OCI-LY7 (cell line): Measurements from ENCODE around the gene MRPL49. TPM values are rescaled to one million over a fixed set of nuclear protein-coding genes. Genes with fewer than 3 reads are reported as not detected.
"Not testable (repeated sequence)": the region's sequence is repeated elsewhere in the genome, so short reads cannot be mapped to it uniquely, and the experiment has no call there.

Experiments used
- BruUV-seq: library from RNA; stranded (reverse); fragments of 400-500 nt; replicated peaks from 2 replicates; lab custom pipeline; 2021; lab: Mats Ljungman, UMichigan
- CTCF ChIA-PET: fragments of 300-600 bp; sonication (Branson Sonifier 250); formaldehyde crosslinking; loops from one replicate; lab custom pipeline; 2022; ENCODE audit warnings: antibody characterized with exemption; ENCODE audit not compliant: unreplicated experiment; lab: Charles Lee
- POLR2A ChIA-PET: fragments of 300-600 bp; sonication (Branson Sonifier 250); formaldehyde crosslinking; loops from one replicate; lab custom pipeline; 2022; ENCODE audit warnings: antibody characterized with exemption; lab: Charles Lee
- DNase-seq: peaks from one replicate; pipeline ENCODE4 v3.0.0-alpha.2; 2015; ENCODE audit warnings: low spot score
- H2AFZ ChIP-seq: fragments of 200-600 bp; sonication (generic), shearing (Covaris generic); 2 replicates; pipeline ENCODE4 v1.6.1; 2014; ENCODE audit warnings: mild to moderate bottlenecking, antibody characterized with exemption, low read length, moderate library complexity
- H3K27ac ChIP-seq: fragments of 200-600 bp; sonication (generic); 2 replicates; pipeline ENCODE4 v1.5.1; 2014; ENCODE audit warnings: mixed run types, low read depth, mild to moderate bottlenecking, moderate library complexity, low read length, inconsistent platforms; ENCODE audit not compliant: poor library complexity, severe bottlenecking
- H3K36me3 ChIP-seq: fragments of 200-600 bp; sonication (generic); 2 replicates; pipeline ENCODE4 v1.6.1; 2014; ENCODE audit warnings: mild to moderate bottlenecking, antibody characterized with exemption, low read length, moderate library complexity, mixed read lengths; ENCODE audit not compliant: insufficient read depth
- H3K4me1 ChIP-seq: fragments of 200-600 bp; sonication (generic); 2 replicates; pipeline ENCODE4 v1.5.1; 2014; ENCODE audit warnings: mild to moderate bottlenecking, low read length; ENCODE audit not compliant: insufficient read depth, poor library complexity, severe bottlenecking
- H3K4me2 ChIP-seq: fragments of 200-600 bp; sonication (generic); 2 replicates; pipeline ENCODE4 v1.6.1; 2014; ENCODE audit warnings: mild to moderate bottlenecking, low read length
- H3K4me3 ChIP-seq: fragments of 200-600 bp; sonication (generic); 2 replicates; pipeline ENCODE4 v1.5.1; 2014; ENCODE audit warnings: mild to moderate bottlenecking, low read depth, low read length; ENCODE audit not compliant: poor library complexity, severe bottlenecking
- H3K79me2 ChIP-seq: fragments of 200-600 bp; sonication (generic); 2 replicates; pipeline ENCODE4 v1.6.1; 2016; ENCODE audit warnings: low read depth, mild to moderate bottlenecking, low read length, moderate library complexity, mixed read lengths; ENCODE audit not compliant: insufficient read depth
- H3K9me2 ChIP-seq: fragments of 200-600 bp; sonication (generic); 2 replicates; pipeline ENCODE4 v1.6.1; 2016; ENCODE audit warnings: mild to moderate bottlenecking, low read length, mixed read lengths; ENCODE audit not compliant: insufficient read depth
- H3K9me3 ChIP-seq: fragments of 200-600 bp; sonication (generic); 2 replicates; pipeline ENCODE4 v1.6.1; 2014; ENCODE audit warnings: mild to moderate bottlenecking, mixed run types, low read length, mixed read lengths
- H4K20me1 ChIP-seq: fragments of 200-600 bp; sonication (generic); 2 replicates; pipeline ENCODE4 v1.6.1; 2014; ENCODE audit warnings: mild to moderate bottlenecking, antibody characterized with exemption, low read length, moderate library complexity, mixed read lengths; ENCODE audit not compliant: insufficient read depth
- EZH2phosphoT487 ChIP-seq: fragments of 200-600 bp; sonication (generic); IDR thresholded peaks from 2 replicates; pipeline ENCODE4 v1.6.1; 2018; ENCODE audit warnings: low read depth, borderline replicate concordance, mild to moderate bottlenecking, mixed run types, antibody characterized with exemption, low read length, moderate library complexity, mixed read lengths
- intact Hi-C: fragments of 100-400 bp; cut with micrococcal nuclease; formaldehyde crosslinking; loops from one replicate; pipeline ENCODE4 v1.10.0; 2022; ENCODE audit not compliant: unreplicated experiment
- microRNA-seq: library from miRNA; unstranded; fragments of <30 nt; microRNA quantifications from one replicate; pipeline ENCODE4 v1.2.0, GENCODE V29; 2022; ENCODE audit warnings: borderline replicate concordance
- small RNA-seq: library from RNA; depleted of rRNA; stranded (forward); fragments of <200 nt; gene quantifications from one replicate; pipeline ENCODE3, GENCODE V24; 2014
- total RNA-seq, 2 experiments: library from RNA; depleted of rRNA in 1 of 2; stranded (reverse); fragments of >200 nt in 1 of 2; shearing (Covaris generic) in 1 of 2; gene quantifications; 2 replicates each; pipeline ENCODE4 v1.2.3, GENCODE V29; 2014 to 2022
- TF ChIP-seq, protein P1 (sequence below): fragments of 200-600 bp; sonication (generic); conservative IDR thresholded peaks from 2 replicates; pipeline ENCODE4 v1.5.1; 2014; ENCODE audit warnings: mild to moderate bottlenecking, antibody characterized with exemption, low read length, moderate library complexity, mixed read lengths

The MRPL49 gene
- total RNA-seq, 2 experiments from 2014 or later, result 65.2 to 81.6 TPM

DNA sequence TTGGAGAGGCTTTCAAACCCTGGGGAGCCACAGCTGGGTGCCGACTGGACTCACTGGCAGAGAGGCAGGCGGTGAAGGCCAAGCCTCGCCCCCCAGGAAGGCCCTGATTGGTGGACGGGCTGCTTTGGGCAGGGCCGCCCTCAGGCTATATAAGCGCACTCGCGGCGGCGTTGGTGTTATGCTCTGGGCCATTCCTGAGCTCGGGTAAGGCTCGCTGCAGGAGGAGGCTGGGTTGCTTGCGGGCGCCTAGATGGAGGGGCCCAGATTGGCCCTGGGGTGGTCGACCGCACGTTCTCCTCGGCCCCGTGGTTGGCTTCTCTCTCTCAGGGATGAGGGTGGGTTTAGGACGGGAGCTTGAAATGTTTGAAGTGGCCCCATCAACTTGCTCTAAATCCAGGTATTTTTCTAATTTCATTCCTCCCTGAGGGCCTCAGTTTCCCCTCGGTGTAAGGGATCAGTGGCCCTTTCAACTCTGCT, 48.0 kb downstream of the MRPL49 start, which contains the start of gene SPDYC:
Gene SPDYC, plus strand, starts transcription at position 176 of the 477 bp plus-strand sequence. CDS start 1,125 bp downstream, outside the sequence.
- Histone ChIP-seq H2AFZ (peak within 1 kb of the TSS; percentile 99), H3K27ac (peak within 1 kb of the TSS; percentile 54)

DNA sequence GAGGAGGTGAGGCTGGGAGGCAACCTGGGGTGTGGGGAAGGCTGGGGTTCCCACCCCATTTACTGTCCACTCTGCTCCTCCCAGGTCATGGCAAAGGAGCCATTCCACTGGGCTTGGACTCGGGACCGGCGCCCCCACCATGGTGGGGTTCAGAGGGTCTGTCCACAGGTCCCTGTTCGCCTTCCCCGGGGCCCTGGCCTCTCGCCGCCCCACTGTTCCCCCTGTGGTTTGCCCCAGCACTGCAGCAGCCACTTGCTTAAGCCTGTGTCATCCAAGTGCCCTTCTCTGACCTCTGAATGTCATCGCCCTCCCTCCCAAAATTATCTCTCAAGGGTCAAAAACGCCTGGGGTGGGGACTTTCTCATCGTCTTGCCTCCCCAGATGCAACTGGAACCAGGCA, 50.5 kb downstream of the MRPL49 start:
- H4K20me1 ChIP-seq, result no peaks in the 10 kb centered on the region
- H3K9me2 ChIP-seq, result no peaks in the 10 kb centered on the region
- no peak overlapping the region for H3K4me3 ChIP-seq
- TF ChIP-seq, protein P1, sequence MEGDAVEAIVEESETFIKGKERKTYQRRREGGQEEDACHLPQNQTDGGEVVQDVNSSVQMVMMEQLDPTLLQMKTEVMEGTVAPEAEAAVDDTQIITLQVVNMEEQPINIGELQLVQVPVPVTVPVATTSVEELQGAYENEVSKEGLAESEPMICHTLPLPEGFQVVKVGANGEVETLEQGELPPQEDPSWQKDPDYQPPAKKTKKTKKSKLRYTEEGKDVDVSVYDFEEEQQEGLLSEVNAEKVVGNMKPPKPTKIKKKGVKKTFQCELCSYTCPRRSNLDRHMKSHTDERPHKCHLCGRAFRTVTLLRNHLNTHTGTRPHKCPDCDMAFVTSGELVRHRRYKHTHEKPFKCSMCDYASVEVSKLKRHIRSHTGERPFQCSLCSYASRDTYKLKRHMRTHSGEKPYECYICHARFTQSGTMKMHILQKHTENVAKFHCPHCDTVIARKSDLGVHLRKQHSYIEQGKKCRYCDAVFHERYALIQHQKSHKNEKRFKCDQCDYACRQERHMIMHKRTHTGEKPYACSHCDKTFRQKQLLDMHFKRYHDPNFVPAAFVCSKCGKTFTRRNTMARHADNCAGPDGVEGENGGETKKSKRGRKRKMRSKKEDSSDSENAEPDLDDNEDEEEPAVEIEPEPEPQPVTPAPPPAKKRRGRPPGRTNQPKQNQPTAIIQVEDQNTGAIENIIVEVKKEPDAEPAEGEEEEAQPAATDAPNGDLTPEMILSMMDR, result no peak
- no peak for TF ChIP-seq EZH2phosphoT487
- H3K4me1 ChIP-seq, result peaks cover 24% of the 10 kb centered on the region
- no peaks in the 10 kb centered on the region for H3K9me3 ChIP-seq
- no peak overlapping the region for H3K4me2 ChIP-seq
- H3K27ac ChIP-seq, result no peak overlapping the region
- intact Hi-C loops, result no loop called here
- no TSS peak for BruUV-seq
- CTCF ChIA-PET, result no interaction called here
- no peaks in the 10 kb centered on the region for H3K36me3 ChIP-seq
- H3K79me2 ChIP-seq, result no peaks in the 10 kb centered on the region
- POLR2A ChIA-PET, result no interaction called here
- H2AFZ ChIP-seq, result no peak overlapping the region
- DNase-seq, result no peak

More for the DNA sequence above, 48.0 kb downstream of the MRPL49 start, which contains the start of gene SPDYC:
- CTCF ChIA-PET, result no interaction called here
- TF ChIP-seq, protein P1, result no peak
- no peak for TF ChIP-seq EZH2phosphoT487
- Histone ChIP-seq H3K36me3 (no peaks in the 10 kb centered on the region), H3K4me1 (peaks cover 36% of the 10 kb centered on the region), H3K9me3 (no peaks in the 10 kb centered on the region), H4K20me1 (no peaks in the 10 kb centered on the region), H3K79me2 (no peaks in the 10 kb centered on the region), H3K4me2 (peak within 1 kb of the TSS; percentile 38), H3K9me2 (no peaks in the 10 kb centered on the region), H3K4me3 (no peak within 1 kb of the TSS)
- BruUV-seq, result no TSS peak
- no peak for DNase-seq
- intact Hi-C loops, result no loop called here
- POLR2A ChIA-PET, result interaction anchor here (0.8 to 2.2 kb wide), 3 partner anchors 26 to 36 kb away, joined by 3 to 16 read pairs (median 3); partner anchors contain the start of gene SYVN1

DNA sequence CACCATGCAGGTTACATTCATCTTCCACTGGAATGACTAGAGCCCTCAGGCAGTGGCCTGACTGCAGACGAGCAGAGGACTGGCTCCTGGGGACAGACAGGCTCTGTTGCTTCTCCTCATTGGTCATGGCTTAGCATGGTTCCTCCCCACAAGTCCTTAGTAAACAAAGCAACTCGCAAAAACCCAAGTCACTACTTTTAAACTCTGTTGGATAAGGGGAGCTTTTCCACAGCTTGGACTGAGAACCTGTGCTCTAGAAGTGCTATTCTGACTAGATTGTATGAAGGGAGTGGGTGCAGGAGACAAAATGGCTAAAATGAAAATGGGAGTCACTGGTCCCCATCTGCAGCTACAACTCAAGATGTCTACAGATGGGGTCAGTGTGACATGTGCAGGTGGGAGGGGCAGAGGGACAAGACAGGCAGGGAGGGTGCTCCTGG, 52.5 kb downstream of the MRPL49 start:
- POLR2A ChIA-PET, result interaction anchor here (0.7 kb wide), 1 partner anchor 53 kb away, joined by 5 read pairs; the partner anchor contains the start of genes FAU and MRPL49
- DNase-seq, H3K9me2 ChIP-seq, H3K4me2 ChIP-seq, CTCF ChIA-PET, H4K20me1 ChIP-seq, BruUV-seq, H3K4me1 ChIP-seq, H3K4me3 ChIP-seq, H3K79me2 ChIP-seq, H3K9me3 ChIP-seq, H2AFZ ChIP-seq, H3K36me3 ChIP-seq, H3K27ac ChIP-seq, intact Hi-C loops: not testable (repeated sequence)

Small RNAs within 50 kb of the gene (microRNA-seq; reads per million reads assigned to microRNA genes)
- 3.8 reads per million for gene MIR6751

Small RNAs within 50 kb of the gene (small RNA-seq; reads per million reads assigned to genes)
- gene HIGD1AP10 (not detected), gene PDCL2P2 (not detected), gene RNU2-23P (23.6 reads per million, percentile 97 among the genes with 10 or more reads in this experiment)

Other genes with a start within 250 kb of the MRPL49 start
- 101 and 107 TPM in 2 replicates for gene EHD1, start 243.7 kb upstream of the MRPL49 start, total RNA-seq (2014; rRNA removed; shearing (Covaris generic))
- gene EHD1, start 243.7 kb upstream of the MRPL49 start, total RNA-seq (2022), result 153 and 177 TPM in 2 replicates
- 18.1 and 29.0 TPM in 2 replicates for gene ATG2A, start 205.1 kb upstream of the MRPL49 start, total RNA-seq (2014; rRNA removed; shearing (Covaris generic))
- gene ATG2A, start 205.1 kb upstream of the MRPL49 start, total RNA-seq (2022), result 28.2 and 28.7 TPM in 2 replicates
- gene PPP2R5B, start 197.6 kb upstream of the MRPL49 start, total RNA-seq (2014; rRNA removed; shearing (Covaris generic)), result 8.6 and 8.8 TPM in 2 replicates
- 13.3 and 16.2 TPM in 2 replicates for gene PPP2R5B, start 197.6 kb upstream of the MRPL49 start, total RNA-seq (2022)
- gene GPHA2, start 186.4 kb upstream of the MRPL49 start, total RNA-seq (2014; rRNA removed; shearing (Covaris generic)), result not detected in 2 replicates
- not detected in 2 replicates for gene GPHA2, start 186.4 kb upstream of the MRPL49 start, total RNA-seq (2022)
- gene MAJIN, start 150.2 kb upstream of the MRPL49 start, total RNA-seq (2014; rRNA removed; shearing (Covaris generic)), result not detected in 2 replicates
- not detected in 2 replicates for gene MAJIN, start 150.2 kb upstream of the MRPL49 start, total RNA-seq (2022)
- 0.33 and 0.79 TPM in 2 replicates for gene BATF2, start 125.3 kb upstream of the MRPL49 start, total RNA-seq (2014; rRNA removed; shearing (Covaris generic))
- 0.61 and 0.70 TPM in 2 replicates for gene BATF2, start 125.3 kb upstream of the MRPL49 start, total RNA-seq (2022)
- 113 and 130 TPM in 2 replicates for gene ARL2, start 108.2 kb upstream of the MRPL49 start, total RNA-seq (2014; rRNA removed; shearing (Covaris generic))
- 95.9 and 102 TPM in 2 replicates for gene ARL2, start 108.2 kb upstream of the MRPL49 start, total RNA-seq (2022)
- gene SNX15, start 94.9 kb upstream of the MRPL49 start, total RNA-seq (2014; rRNA removed; shearing (Covaris generic)), result 25.9 and 31.6 TPM in 2 replicates
- gene SNX15, start 94.9 kb upstream of the MRPL49 start, total RNA-seq (2022), result 28.3 and 33.6 TPM in 2 replicates
- 23.3 and 28.2 TPM in 2 replicates for gene SAC3D1, start 81.1 kb upstream of the MRPL49 start, total RNA-seq (2014; rRNA removed; shearing (Covaris generic))
- gene SAC3D1, start 81.1 kb upstream of the MRPL49 start, total RNA-seq (2022), result 32.5 and 32.7 TPM in 2 replicates
- gene NAALADL1, start 63.8 kb upstream of the MRPL49 start, total RNA-seq (2014; rRNA removed; shearing (Covaris generic)), result 2.7 and 7.1 TPM in 2 replicates
- gene NAALADL1, start 63.8 kb upstream of the MRPL49 start, total RNA-seq (2022), result 3.9 and 4.6 TPM in 2 replicates
- gene CDCA5, start 38.3 kb upstream of the MRPL49 start, total RNA-seq (2014; rRNA removed; shearing (Covaris generic)), result 119 and 135 TPM in 2 replicates
- gene CDCA5, start 38.3 kb upstream of the MRPL49 start, total RNA-seq (2022), result 151 and 153 TPM in 2 replicates
- 39.5 and 43.9 TPM in 2 replicates for gene ZFPL1, start 38.1 kb upstream of the MRPL49 start, total RNA-seq (2014; rRNA removed; shearing (Covaris generic))
- 38.4 and 42.6 TPM in 2 replicates for gene ZFPL1, start 38.1 kb upstream of the MRPL49 start, total RNA-seq (2022)
- gene VPS51, start 26.1 kb upstream of the MRPL49 start, total RNA-seq (2014; rRNA removed; shearing (Covaris generic)), result 214 and 221 TPM in 2 replicates
- gene VPS51, start 26.1 kb upstream of the MRPL49 start, total RNA-seq (2022), result 119 and 146 TPM in 2 replicates
- 25.8 and 30.1 TPM in 2 replicates for gene TM7SF2, start 10.4 kb upstream of the MRPL49 start, total RNA-seq (2014; rRNA removed; shearing (Covaris generic))
- gene TM7SF2, start 10.4 kb upstream of the MRPL49 start, total RNA-seq (2022), result 46.7 and 54.1 TPM in 2 replicates
- gene ZNHIT2, start 4.6 kb upstream of the MRPL49 start, total RNA-seq (2014; rRNA removed; shearing (Covaris generic)), result 29.9 and 32.4 TPM in 2 replicates
- 10.7 and 11.5 TPM in 2 replicates for gene ZNHIT2, start 4.6 kb upstream of the MRPL49 start, total RNA-seq (2022)
- 1,573 and 1,628 TPM in 2 replicates for gene FAU, start 187 bp upstream of the MRPL49 start, total RNA-seq (2014; rRNA removed; shearing (Covaris generic))
- gene FAU, start 187 bp upstream of the MRPL49 start, total RNA-seq (2022), result 1,401 and 1,406 TPM in 2 replicates
- gene SYVN1, start 12.2 kb downstream of the MRPL49 start, total RNA-seq (2014; rRNA removed; shearing (Covaris generic)), result 102 and 134 TPM in 2 replicates
- gene SYVN1, start 12.2 kb downstream of the MRPL49 start, total RNA-seq (2022), result 310 and 320 TPM in 2 replicates
- not detected in 2 replicates for gene SPDYC, start 47.9 kb downstream of the MRPL49 start, total RNA-seq (2014; rRNA removed; shearing (Covaris generic))
- gene SPDYC, start 47.9 kb downstream of the MRPL49 start, total RNA-seq (2022), result not detected in 2 replicates
- 66.9 and 89.9 TPM in 2 replicates for gene CAPN1, start 59.6 kb downstream of the MRPL49 start, total RNA-seq (2014; rRNA removed; shearing (Covaris generic))
- gene CAPN1, start 59.6 kb downstream of the MRPL49 start, total RNA-seq (2022), result 111 and 118 TPM in 2 replicates
- 47.5 and 50.0 TPM in 2 replicates for gene POLA2, start 139.6 kb downstream of the MRPL49 start, total RNA-seq (2014; rRNA removed; shearing (Covaris generic))
- 89.1 and 103 TPM in 2 replicates for gene POLA2, start 139.6 kb downstream of the MRPL49 start, total RNA-seq (2022)
- not detected in 2 replicates for gene CDC42EP2, start 192.5 kb downstream of the MRPL49 start, total RNA-seq (2014; rRNA removed; shearing (Covaris generic))
- 1.7 and 3.9 TPM in 2 replicates for gene CDC42EP2, start 192.5 kb downstream of the MRPL49 start, total RNA-seq (2022)
- gene DPF2, start 211.5 kb downstream of the MRPL49 start, total RNA-seq (2014; rRNA removed; shearing (Covaris generic)), result 38.5 and 39.9 TPM in 2 replicates
- 62.2 and 64.2 TPM in 2 replicates for gene DPF2, start 211.5 kb downstream of the MRPL49 start, total RNA-seq (2022)
- gene TIGD3, start 232.4 kb downstream of the MRPL49 start, total RNA-seq (2014; rRNA removed; shearing (Covaris generic)), result 2.2 and 2.7 TPM in 2 replicates
- gene TIGD3, start 232.4 kb downstream of the MRPL49 start, total RNA-seq (2022), result 2.0 TPM in 2 replicates